SK-N-MC (cell line): ENCODE data around the gene UBD.

Experiments used
- EZH2 ChIP-seq: fragments of 200-600 bp; sonication (generic); IDR thresholded peaks from one replicate; pipeline ENCODE4 v1.6.1; 2017; ENCODE audit warnings: antibody characterized with exemption
- FOXP2 ChIP-seq: optimal IDR thresholded peaks from 2 replicates; pipeline ENCODE3; 2011; ENCODE audit warnings: mild to moderate bottlenecking, moderate library complexity; ENCODE audit not compliant: insufficient read depth; ENCODE audit errors: extremely low read length, control extremely low read depth
- POLR2AphosphoS5 ChIP-seq: IDR thresholded peaks from 2 replicates; pipeline ENCODE4 v1.6.1; 2012; ENCODE audit warnings: mild to moderate bottlenecking, low read depth, low read length, borderline replicate concordance

- TF ChIP-seq EZH2 (no peak), POLR2AphosphoS5 (no peak), FOXP2 (no peak)
These were observed 43.2 kb upstream of the UBD start for GRCh38 chr6:29602564-29603361.
